Common myeloid progenitor, CD34-positive (primary cell): ENCODE data around the gene NHLRC3.
"Not testable (repeated sequence)": the region's sequence is repeated elsewhere in the genome, so short reads cannot be mapped to it uniquely, and the experiment has no call there.

ENCODE experiments used
- CTCF ChIA-PET: fragments of 350-600 bp; sonication (Branson Sonifier 250); formaldehyde crosslinking; loops from one replicate; lab custom pipeline; 2021; ENCODE audit warnings: antibody characterized with exemption; lab: Charles Lee
- POLR2A ChIA-PET: fragments of 350-600 bp; sonication (Branson Sonifier 250); formaldehyde crosslinking; loops from one replicate; lab custom pipeline; 2021; ENCODE audit warnings: antibody characterized with exemption; lab: Charles Lee
- DNase-seq, 3 donors: peaks; one replicate each; pipeline versions ENCODE4 v3.0.0 to v3.0.0-alpha.2; 2013
- H3K27ac ChIP-seq, 2 experiments: 1 replicate in 1 of 2; 2 replicates in 1 of 2; pipeline ENCODE4 v1.7.0; 2013; ENCODE audit warnings: inconsistent platforms in 2 of 2, low read length in 2 of 2, mild to moderate bottlenecking in 2 of 2, low read depth in 1 of 2, moderate library complexity in 1 of 2; ENCODE audit not compliant: severe bottlenecking in 2 of 2, insufficient read depth in 1 of 2, poor library complexity in 1 of 2
- H3K27me3 ChIP-seq, 5 experiments: replicated peaks in 2 of 5; 1 replicate in 3 of 5; 2 replicates in 2 of 5; pipeline versions ENCODE4 v1.6.1 to v1.7.0; 2013; ENCODE audit warnings: low read length in 4 of 5, mild to moderate bottlenecking in 2 of 5, moderate library complexity in 2 of 5, inconsistent platforms in 1 of 5; ENCODE audit not compliant: insufficient read depth in 5 of 5, control insufficient read depth in 4 of 5
- H3K36me3 ChIP-seq, 4 experiments: 1 replicate in 2 of 4; 2 replicates in 2 of 4; pipeline versions ENCODE4 v1.6.1 to v1.7.0; 2013; ENCODE audit warnings: low read length in 3 of 4, control low read depth in 1 of 4, mild to moderate bottlenecking in 1 of 4; ENCODE audit not compliant: control insufficient read depth in 4 of 4, insufficient read depth in 4 of 4
- H3K4me1 ChIP-seq, 4 experiments: 1 replicate in 3 of 4; 2 replicates in 1 of 4; pipeline versions ENCODE4 v1.6.1 to v1.7.1; 2013; ENCODE audit warnings: low read length in 3 of 4, mild to moderate bottlenecking in 3 of 4, control low read depth in 1 of 4, inconsistent platforms in 1 of 4, moderate library complexity in 1 of 4; ENCODE audit not compliant: control insufficient read depth in 4 of 4, insufficient read depth in 4 of 4; ENCODE audit errors: control extremely low read depth in 1 of 4
- H3K4me3 ChIP-seq, 7 experiments: 1 replicate in 4 of 7; 2 replicates in 3 of 7; pipeline versions ENCODE4 v1.5.1 to v1.7.0; 2013; ENCODE audit warnings: mild to moderate bottlenecking in 7 of 7, low read length in 6 of 7, moderate library complexity in 6 of 7, inconsistent platforms in 2 of 7, low read depth in 2 of 7, control low read depth in 1 of 7; ENCODE audit not compliant: insufficient read depth in 4 of 7, control insufficient read depth in 1 of 7; ENCODE audit errors: extremely low read depth in 1 of 7
- H3K9me3 ChIP-seq, 5 experiments: 1 replicate in 4 of 5; 2 replicates in 1 of 5; pipeline versions ENCODE4 v1.6.1 to v1.7.1; 2013; ENCODE audit warnings: low read length in 4 of 5, mild to moderate bottlenecking in 2 of 5, inconsistent platforms in 1 of 5, low read depth in 1 of 5, moderate library complexity in 1 of 5; ENCODE audit not compliant: control insufficient read depth in 4 of 5, insufficient read depth in 2 of 5; ENCODE audit errors: control extremely low read depth in 1 of 5
- WGBS: methylation state at CpG from one replicate; pipeline ENCODE4 v1.1.5; 2013; ENCODE audit not compliant: insufficient coverage; 5-methylcytosine and 5-hydroxymethylcytosine counted together

Gene NHLRC3

DNA sequence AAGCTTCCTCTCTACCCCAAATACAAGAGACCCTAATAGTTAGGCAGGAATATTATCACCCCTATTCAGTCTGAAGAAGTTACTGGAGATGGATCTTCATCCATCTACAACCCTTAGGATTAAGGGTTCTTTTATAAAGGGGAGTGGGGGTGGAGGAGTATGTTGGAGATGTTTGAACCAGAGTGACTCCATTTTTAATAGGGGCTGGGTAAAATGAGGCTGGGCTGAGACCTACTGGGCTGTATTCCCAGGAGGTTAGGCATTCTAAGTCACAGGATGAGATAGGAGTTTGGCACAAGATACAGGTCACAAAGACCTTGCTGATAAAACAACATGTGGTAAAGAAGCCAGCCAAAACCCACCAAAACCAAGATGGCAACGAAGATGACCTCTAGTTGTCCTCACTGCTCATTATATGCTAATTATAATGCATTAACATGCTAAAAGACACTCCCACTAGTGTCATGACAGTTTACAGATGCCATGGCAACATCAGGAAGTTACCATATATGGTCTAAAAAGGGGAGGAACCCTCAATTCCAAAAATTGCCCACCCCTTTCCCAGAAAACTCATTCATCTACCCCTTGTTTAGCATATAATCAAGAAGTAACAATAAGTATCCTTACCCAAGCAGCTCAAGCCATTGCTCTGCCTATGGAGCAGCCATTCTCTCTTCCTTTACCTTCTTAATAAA is 48.1 kb downstream of the NHLRC3 start:
- H3K4me1 ChIP-seq, CTCF ChIA-PET, POLR2A ChIA-PET, H3K4me3 ChIP-seq, H3K27ac ChIP-seq, H3K9me3 ChIP-seq, H3K27me3 ChIP-seq, H3K36me3 ChIP-seq, DNase-seq: not testable (repeated sequence)
- WGBS, result no CpG with 5 or more reads among the region's 1 CpG

DNA sequence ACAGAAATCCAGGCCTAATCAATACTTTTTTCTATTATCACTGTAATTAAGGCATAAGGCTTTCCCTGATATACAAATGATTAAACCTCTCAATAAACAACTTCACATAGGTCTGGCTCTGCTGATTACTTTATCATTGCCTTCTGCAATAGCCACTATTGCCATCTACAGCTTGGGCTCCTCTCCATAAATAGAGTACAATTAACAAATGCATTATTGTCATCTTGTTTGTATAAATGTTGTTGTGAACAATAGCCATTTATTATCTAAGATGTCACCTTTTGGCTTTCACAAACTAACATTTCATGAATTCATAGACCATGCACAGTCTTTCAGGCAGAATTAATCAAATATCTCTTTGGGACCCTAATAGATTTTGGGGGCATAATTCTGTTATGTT is 53.3 kb downstream of the NHLRC3 start:
- H3K4me3 ChIP-seq, result no peak overlapping the region
- no peak overlapping the region for H3K27ac ChIP-seq
- no peaks in the 10 kb centered on the region for H3K9me3 ChIP-seq
- no peaks in the 10 kb centered on the region for H3K36me3 ChIP-seq
- H3K27me3 ChIP-seq, result peaks cover 0 to 2% (median 0%) of the 10 kb centered on the region in 5 experiments
- CTCF ChIA-PET, result no interaction called here
- DNase-seq, result no peak
- no peaks in the 10 kb centered on the region for H3K4me1 ChIP-seq
- POLR2A ChIA-PET, result no interaction called here

DNA sequence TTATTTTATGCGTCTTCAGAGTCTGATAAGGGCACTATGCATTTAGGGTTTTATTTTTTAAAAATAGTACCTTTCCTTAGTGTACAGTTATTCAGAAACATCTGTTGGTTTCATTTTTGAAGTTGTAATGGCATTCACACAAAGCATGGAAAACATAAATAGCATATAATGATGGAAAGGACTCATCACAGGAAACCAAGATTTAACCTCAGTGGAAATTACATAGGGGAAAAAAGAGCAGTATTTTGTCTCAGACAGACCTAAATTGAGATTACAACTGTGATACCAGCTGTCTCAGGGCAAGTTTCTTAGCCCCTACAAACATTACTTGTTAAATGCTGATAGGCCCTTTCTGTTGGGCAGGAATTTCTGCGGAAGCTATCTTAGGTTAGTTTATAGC is 57.2 kb downstream of the NHLRC3 start:
- Histone ChIP-seq H3K36me3 (no peaks in the 10 kb centered on the region), H3K4me3 (no peak overlapping the region), H3K27ac (no peak overlapping the region), H3K4me1 (no peaks in the 10 kb centered on the region), H3K9me3 (no peaks in the 10 kb centered on the region), H3K27me3 (peaks cover 0 to 2% (median 0%) of the 10 kb centered on the region in 5 experiments)
- ChIA-PET POLR2A (no interaction called here), CTCF (no interaction called here)
- WGBS, result 100% methylated on average over 1 of the region's 2 CpGs
- no peak for DNase-seq

DNA sequence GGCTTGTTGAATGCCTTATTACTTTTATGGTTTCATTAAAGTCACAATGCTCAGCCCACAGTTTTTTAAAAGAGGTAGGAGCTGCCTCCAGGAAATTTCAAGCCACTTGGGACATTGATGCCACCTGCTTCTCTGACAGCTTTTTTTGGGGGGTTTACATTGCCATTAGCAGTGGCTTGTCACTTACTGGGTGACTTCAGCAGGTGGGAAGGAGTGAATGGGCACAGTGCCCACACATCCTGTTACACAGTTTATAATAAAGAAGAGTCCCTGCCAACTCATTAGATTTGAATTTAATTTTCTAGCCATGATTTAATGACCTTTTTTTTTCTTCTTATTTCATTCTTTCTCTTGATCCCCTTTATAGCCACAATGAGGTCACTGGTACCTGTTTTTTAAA is 61.0 kb downstream of the NHLRC3 start:
- H3K27me3 ChIP-seq, result no peaks in the 10 kb centered on the region
- ChIA-PET CTCF (no interaction called here), POLR2A (no interaction called here)
- no peaks in the 10 kb centered on the region for H3K9me3 ChIP-seq
- H3K4me1 ChIP-seq, result no peaks in the 10 kb centered on the region
- no peaks in the 10 kb centered on the region for H3K36me3 ChIP-seq
- no peak for DNase-seq
- no peak overlapping the region for H3K4me3 ChIP-seq
- H3K27ac ChIP-seq, result no peak overlapping the region
